Calu3 (cell line): ENCODE measurements around the gene HTR5A. TPM values are rescaled to one million over a fixed set of nuclear protein-coding genes. Genes with fewer than 3 reads are reported as not detected.

Experiments
- BruUV-seq: library from RNA; stranded (reverse); fragments of 400-500 nt; replicated peaks from 2 replicates; lab custom pipeline; 2021; lab: Mats Ljungman, UMichigan
- CTCF ChIA-PET: fragments of 300-600 bp; sonication (Branson Sonifier 250); formaldehyde crosslinking; loops from one replicate; lab custom pipeline; 2022; ENCODE audit warnings: antibody characterized with exemption; lab: Charles Lee
- DNase-seq: peaks from one replicate; pipeline ENCODE4 v3.0.0; 2022
- H3K27ac Mint-ChIP-seq: one replicate; pipeline ENCODE4 v1.8.0; 2022; ENCODE audit warnings: mixed read lengths; ENCODE audit not compliant: unreplicated experiment
- H3K27me3 Mint-ChIP-seq: one replicate; pipeline ENCODE4 v1.8.0; 2022; ENCODE audit warnings: mixed read lengths; ENCODE audit not compliant: unreplicated experiment
- H3K36me3 Mint-ChIP-seq: one replicate; pipeline ENCODE4 v1.8.0; 2022; ENCODE audit warnings: mild to moderate bottlenecking, moderate library complexity, mixed read lengths; ENCODE audit not compliant: insufficient read depth, unreplicated experiment
- H3K4me1 Mint-ChIP-seq: one replicate; pipeline ENCODE4 v1.8.0; 2022; ENCODE audit warnings: mild to moderate bottlenecking, low read depth, mixed read lengths; ENCODE audit not compliant: unreplicated experiment
- H3K4me3 Mint-ChIP-seq: one replicate; pipeline ENCODE4 v1.8.0; 2022; ENCODE audit warnings: mild to moderate bottlenecking, low read depth, moderate library complexity, mixed read lengths; ENCODE audit not compliant: unreplicated experiment
- H3K9me3 Mint-ChIP-seq: one replicate; pipeline ENCODE4 v1.8.0; 2022; ENCODE audit warnings: low read depth, mixed read lengths; ENCODE audit not compliant: unreplicated experiment
- intact Hi-C: fragments of 100-400 bp; cut with micrococcal nuclease; formaldehyde crosslinking; loops from one replicate; pipeline ENCODE4 v1.10.0; 2022; ENCODE audit not compliant: unreplicated experiment
- total RNA-seq: library from RNA; stranded (reverse); gene quantifications from 2 replicates; pipeline ENCODE4 v1.2.3, GENCODE V29; 2022
- TF ChIP-seq, protein P1 (sequence below): fragments of 200-600 bp; IDR thresholded peaks from one replicate; pipeline ENCODE4 v1.8.0; 2022; ENCODE audit warnings: antibody characterized with exemption; ENCODE audit not compliant: unreplicated experiment

The HTR5A gene
- total RNA-seq, 1 experiment from 2014 or later: not detected

DNA sequence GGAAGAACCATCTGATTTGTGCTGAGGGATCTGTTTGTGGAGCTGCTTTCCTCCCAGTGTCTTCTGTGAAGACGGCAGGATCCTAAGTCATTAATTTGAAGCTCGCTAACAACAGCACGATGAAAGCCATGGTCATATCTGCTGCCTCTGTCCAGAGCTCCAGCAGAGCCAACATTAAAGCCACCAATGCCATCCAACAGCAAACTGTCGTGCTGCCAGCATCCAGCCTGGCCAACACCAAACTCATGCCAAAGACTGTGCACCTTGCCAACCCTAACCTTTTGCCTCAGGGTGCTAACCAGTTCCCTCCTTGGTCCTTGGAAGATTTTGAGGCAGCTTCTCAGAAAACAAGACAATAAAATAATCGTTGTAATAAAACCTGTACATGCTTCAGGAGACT, 36.2 kb downstream of the HTR5A start:
- H3K4me1 Mint-ChIP-seq: no peaks in the 10 kb centered on the region
- TF ChIP-seq, protein P1, sequence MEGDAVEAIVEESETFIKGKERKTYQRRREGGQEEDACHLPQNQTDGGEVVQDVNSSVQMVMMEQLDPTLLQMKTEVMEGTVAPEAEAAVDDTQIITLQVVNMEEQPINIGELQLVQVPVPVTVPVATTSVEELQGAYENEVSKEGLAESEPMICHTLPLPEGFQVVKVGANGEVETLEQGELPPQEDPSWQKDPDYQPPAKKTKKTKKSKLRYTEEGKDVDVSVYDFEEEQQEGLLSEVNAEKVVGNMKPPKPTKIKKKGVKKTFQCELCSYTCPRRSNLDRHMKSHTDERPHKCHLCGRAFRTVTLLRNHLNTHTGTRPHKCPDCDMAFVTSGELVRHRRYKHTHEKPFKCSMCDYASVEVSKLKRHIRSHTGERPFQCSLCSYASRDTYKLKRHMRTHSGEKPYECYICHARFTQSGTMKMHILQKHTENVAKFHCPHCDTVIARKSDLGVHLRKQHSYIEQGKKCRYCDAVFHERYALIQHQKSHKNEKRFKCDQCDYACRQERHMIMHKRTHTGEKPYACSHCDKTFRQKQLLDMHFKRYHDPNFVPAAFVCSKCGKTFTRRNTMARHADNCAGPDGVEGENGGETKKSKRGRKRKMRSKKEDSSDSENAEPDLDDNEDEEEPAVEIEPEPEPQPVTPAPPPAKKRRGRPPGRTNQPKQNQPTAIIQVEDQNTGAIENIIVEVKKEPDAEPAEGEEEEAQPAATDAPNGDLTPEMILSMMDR: no peak
- no peak overlapping the region for H3K27ac Mint-ChIP-seq
- no TSS peak for BruUV-seq
- intact Hi-C loops: no loop called here
- no peak for DNase-seq
- no peak overlapping the region for H3K4me3 Mint-ChIP-seq
- no peaks in the 10 kb centered on the region for H3K36me3 Mint-ChIP-seq
- H3K9me3 Mint-ChIP-seq: no peaks in the 10 kb centered on the region
- CTCF ChIA-PET: interaction anchor here (0.6 kb wide), 1 partner anchor 84 kb away, joined by 3 read pairs; no protein-coding TSS in a partner anchor
- H3K27me3 Mint-ChIP-seq: peaks cover 71% of the 10 kb centered on the region

DNA sequence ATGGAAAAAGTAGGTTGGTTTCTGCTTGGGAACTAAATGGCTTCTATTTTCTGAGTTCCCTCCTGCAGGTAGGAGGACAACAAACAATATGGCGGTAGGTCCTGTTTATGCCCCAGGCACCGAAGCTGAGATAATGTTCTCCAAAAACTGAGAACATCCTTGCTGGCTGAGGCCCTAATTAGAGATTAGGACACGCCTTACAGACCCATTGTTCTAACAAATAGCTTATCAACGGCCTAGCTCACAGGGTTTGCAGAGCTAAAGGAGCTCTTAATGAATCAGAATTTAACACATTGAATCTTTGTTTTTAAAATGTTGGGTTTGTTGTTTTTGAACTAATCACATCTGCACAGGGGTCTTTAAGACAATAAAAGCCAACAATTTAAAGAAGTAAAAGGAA, 37.0 kb downstream of the HTR5A start:
- TF ChIP-seq, protein P1: no peak
- Mint-ChIP-seq H3K9me3 (no peaks in the 10 kb centered on the region), H3K4me1 (no peaks in the 10 kb centered on the region), H3K27me3 (peaks cover 71% of the 10 kb centered on the region), H3K4me3 (no peak overlapping the region), H3K36me3 (no peaks in the 10 kb centered on the region), H3K27ac (no peak overlapping the region)
- CTCF ChIA-PET: no interaction called here
- no peak for DNase-seq
- intact Hi-C loops: no loop called here
- no TSS peak for BruUV-seq

DNA sequence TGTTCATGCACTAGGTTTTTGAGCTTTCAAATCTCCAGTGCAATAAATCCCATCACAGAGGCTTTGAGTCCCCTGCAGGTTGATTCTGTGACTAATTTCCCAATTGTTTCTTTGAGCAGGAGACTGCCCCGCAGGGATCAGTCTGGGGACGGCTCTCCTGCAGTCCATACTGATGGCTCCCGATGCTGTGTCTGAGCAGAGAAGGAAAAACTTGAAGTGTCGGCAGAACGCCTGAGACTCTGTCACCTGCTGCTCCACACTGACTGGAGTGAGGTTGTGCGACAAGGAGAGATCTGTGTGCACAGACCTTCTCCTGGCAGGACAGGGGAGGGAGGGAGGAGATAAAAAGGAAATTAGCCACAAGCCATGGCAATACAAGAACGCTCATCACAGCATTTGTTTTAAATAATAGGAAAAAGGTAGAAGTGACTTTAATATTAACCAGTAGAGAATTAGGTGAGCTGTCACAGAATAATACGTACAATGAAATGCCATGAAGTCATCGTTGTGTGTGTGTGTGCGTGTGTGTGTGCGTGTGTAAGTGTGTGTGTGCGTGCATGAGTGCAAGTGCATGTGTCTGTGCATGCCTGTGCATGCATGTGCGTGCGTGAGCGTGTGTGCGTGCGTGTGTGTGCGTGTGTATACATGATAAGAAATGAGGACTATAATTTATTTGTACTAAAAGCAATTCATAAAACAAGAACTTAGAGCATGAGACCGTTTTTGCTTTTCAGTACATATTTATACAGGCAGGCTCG, 38.2 kb downstream of the HTR5A start:
- intact Hi-C loops: no loop called here
- TF ChIP-seq, protein P1: no peak
- no peak overlapping the region for H3K27ac Mint-ChIP-seq
- no peak overlapping the region for H3K4me3 Mint-ChIP-seq
- no TSS peak for BruUV-seq
- CTCF ChIA-PET: interaction anchor here (0.6 kb wide), 1 partner anchor 81 kb away, joined by 4 read pairs; no protein-coding TSS in a partner anchor
- peaks cover 71% of the 10 kb centered on the region for H3K27me3 Mint-ChIP-seq
- H3K36me3 Mint-ChIP-seq: no peaks in the 10 kb centered on the region
- H3K9me3 Mint-ChIP-seq: no peaks in the 10 kb centered on the region
- DNase-seq: no peak
- H3K4me1 Mint-ChIP-seq: no peaks in the 10 kb centered on the region

DNA sequence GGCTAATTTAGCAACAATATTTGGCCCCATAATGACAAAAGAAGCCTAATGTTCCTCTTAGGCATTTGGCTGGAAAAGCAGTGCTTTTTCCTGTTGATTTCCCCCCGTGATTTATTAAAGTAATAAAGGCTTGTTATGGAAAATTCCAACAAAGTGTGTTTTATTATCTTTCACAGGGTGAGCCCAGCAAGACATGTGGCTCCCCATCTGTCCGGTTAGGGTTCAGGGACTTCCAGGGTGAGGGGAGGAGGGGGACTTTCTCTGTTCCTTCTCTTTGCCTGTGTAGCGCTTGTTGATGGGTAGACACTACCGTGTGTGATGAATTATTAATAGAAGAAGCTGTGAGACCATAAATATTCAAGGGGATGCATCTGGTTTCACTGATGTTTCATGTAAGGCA, 39.0 kb downstream of the HTR5A start:
- no peak for DNase-seq
- H3K4me1 Mint-ChIP-seq: no peaks in the 10 kb centered on the region
- BruUV-seq: no TSS peak
- H3K36me3 Mint-ChIP-seq: no peaks in the 10 kb centered on the region
- CTCF ChIA-PET: no interaction called here
- intact Hi-C loops: no loop called here
- no peaks in the 10 kb centered on the region for H3K9me3 Mint-ChIP-seq
- TF ChIP-seq, protein P1: no peak
- H3K27ac Mint-ChIP-seq: no peak overlapping the region
- peaks cover 68% of the 10 kb centered on the region for H3K27me3 Mint-ChIP-seq
- H3K4me3 Mint-ChIP-seq: no peak overlapping the region
